Measurements from ENCODE around the gene PLEK.

The PLEK gene

GRCh38 chr2:68366083-68366560 is 1.0 kb downstream of the PLEK start:
- H3K27ac ChIP-seq (replicated peaks) = peak overlapping the region; percentile 85
- H3K27me3 ChIP-seq (ENCODE audit: insufficient read depth, poor library complexity, severe bottlenecking) = no peaks in the 10 kb centered on the region
- H3K4me3 ChIP-seq (replicated peaks; ENCODE audit: insufficient read depth, low read length) = peak overlapping the region; percentile 53
- DNase-seq (ENCODE audit: low read depth in 1 of 2, low spot score in 1 of 2) = peak in 1 of 2 experiments; percentile 71
- TF ChIP-seq POLR2AphosphoS5 (IDR thresholded peaks at IDR 0.05; ENCODE audit: low read depth) = peak; percentile 39; the same call in 1 of the 2 replicates
- TF ChIP-seq SPI1 (IDR thresholded peaks at IDR 0.05; ENCODE audit: borderline replicate concordance, low read depth) = no peak

GRCh38 chr2:68367953-68368653 is 3.0 kb downstream of the PLEK start:
- TF ChIP-seq SPI1 (IDR thresholded peaks at IDR 0.05; ENCODE audit: borderline replicate concordance, low read depth) (peak; percentile 97), GABPA (IDR thresholded peaks at IDR 0.05; ENCODE audit: low read depth) (no peak), POLR2AphosphoS5 (IDR thresholded peaks at IDR 0.05; ENCODE audit: low read depth) (peak; percentile 72; the same call in 1 of the 2 replicates), REST (IDR thresholded peaks at IDR 0.05; ENCODE audit: insufficient replicate concordance, low read depth) (peak; percentile 47)
- Histone ChIP-seq H3K27ac (replicated peaks) (peak overlapping the region; percentile 85), H3K27me3 (ENCODE audit: insufficient read depth, poor library complexity, severe bottlenecking) (no peaks in the 10 kb centered on the region), H3K4me3 (replicated peaks; ENCODE audit: insufficient read depth, low read length) (peak overlapping the region; percentile 53)
- DNase-seq (ENCODE audit: low read depth in 1 of 2, low spot score in 1 of 2) = peak in 1 of 2 experiments; percentile 74

GRCh38 chr2:68368654-68369336 is 3.7 kb downstream of the PLEK start:
- peak in 1 of 2 experiments; percentile 29 for DNase-seq (ENCODE audit: low read depth in 1 of 2, low spot score in 1 of 2)
- Histone ChIP-seq H3K27me3 (ENCODE audit: insufficient read depth, poor library complexity, severe bottlenecking) (no peaks in the 10 kb centered on the region), H3K27ac (replicated peaks) (peak overlapping the region; percentile 85), H3K4me3 (replicated peaks; ENCODE audit: insufficient read depth, low read length) (peak overlapping the region; percentile 19; the same call in 1 of the 2 replicates)
- TF ChIP-seq SPI1 (IDR thresholded peaks at IDR 0.05; ENCODE audit: borderline replicate concordance, low read depth) (no peak), CTCF (IDR thresholded peaks at IDR 0.05; ENCODE audit: insufficient read depth, low read length) (no peak), GABPA (IDR thresholded peaks at IDR 0.05; ENCODE audit: low read depth) (no peak), POLR2AphosphoS5 (IDR thresholded peaks at IDR 0.05; ENCODE audit: low read depth) (no peak), REST (IDR thresholded peaks at IDR 0.05; ENCODE audit: insufficient replicate concordance, low read depth) (no peak)

GRCh38 chr2:68369337-68369734 is 4.3 kb downstream of the PLEK start:
- DNase-seq (ENCODE audit: low read depth in 1 of 2, low spot score in 1 of 2) = no peak
- H3K4me3 ChIP-seq (replicated peaks; ENCODE audit: insufficient read depth, low read length) = no peak overlapping the region
- no peak for TF ChIP-seq CTCF (IDR thresholded peaks at IDR 0.05; ENCODE audit: insufficient read depth, low read length)
- peak overlapping the region; percentile 85 for H3K27ac ChIP-seq (replicated peaks)
- H3K27me3 ChIP-seq (ENCODE audit: insufficient read depth, poor library complexity, severe bottlenecking) = no peaks in the 10 kb centered on the region

All from HL-60 (cell line).